Fibroblast of lung (primary cell): Measurements from ENCODE around the gene JAK1. TPM values are rescaled to one million over a fixed set of nuclear protein-coding genes. Genes with fewer than 3 reads are reported as not detected.

Experiments
- DNase-seq, 2 donors: peaks; one replicate each; pipeline versions ENCODE4 v3.0.0 to v3.0.0-alpha.2; 2010; ENCODE audit warnings: low read depth in 2 of 2
- H2AFZ ChIP-seq: 2 replicates; pipeline ENCODE4 v1.5.1; 2012; ENCODE audit warnings: low read length, control low read depth, inconsistent platforms
- H3K27ac ChIP-seq: 2 replicates; pipeline ENCODE4 v1.5.1; 2011; ENCODE audit warnings: low read length, control low read depth; ENCODE audit not compliant: insufficient read depth
- H3K27me3 ChIP-seq: 2 replicates; pipeline ENCODE4 v1.5.1; 2011; ENCODE audit warnings: mild to moderate bottlenecking, low read length; ENCODE audit not compliant: control insufficient read depth, insufficient read depth
- H3K36me3 ChIP-seq: 2 replicates; pipeline ENCODE4 v1.5.1; 2011; ENCODE audit warnings: low read length; ENCODE audit not compliant: control insufficient read depth, insufficient read depth
- H3K4me1 ChIP-seq: 2 replicates; pipeline ENCODE4 v1.5.1; 2011; ENCODE audit warnings: low read length; ENCODE audit not compliant: control insufficient read depth, insufficient read depth; ENCODE audit errors: extremely low read depth
- H3K4me2 ChIP-seq: 2 replicates; pipeline ENCODE4 v1.5.1; 2011; ENCODE audit warnings: low read length, control low read depth; ENCODE audit not compliant: insufficient read depth; ENCODE audit errors: extremely low read depth
- H3K4me3 ChIP-seq, 4 experiments: fragments of 200-600 bp in 1 of 4; sonication (generic) in 1 of 4; replicated peaks in 1 of 4; 2 replicates each; pipeline ENCODE4 v1.5.1; 2011 to 2016; ENCODE audit warnings: low read length in 4 of 4, low read depth in 3 of 4, mild to moderate bottlenecking in 3 of 4, control low read depth in 2 of 4, inconsistent platforms in 1 of 4, mixed read lengths in 1 of 4; ENCODE audit not compliant: insufficient read depth in 1 of 4; ENCODE audit errors: control extremely low read depth in 1 of 4
- H3K79me2 ChIP-seq: 2 replicates; pipeline ENCODE4 v1.5.1; 2012; ENCODE audit warnings: mild to moderate bottlenecking, low read length, inconsistent platforms; ENCODE audit not compliant: control insufficient read depth, insufficient read depth
- H3K9ac ChIP-seq: 2 replicates; pipeline ENCODE4 v1.5.1; 2011; ENCODE audit warnings: mild to moderate bottlenecking, low read length, control low read depth; ENCODE audit not compliant: insufficient read depth
- H3K9me3 ChIP-seq: 2 replicates; pipeline ENCODE4 v1.5.1; 2012; ENCODE audit warnings: low read depth, low read length; ENCODE audit not compliant: control insufficient read depth, insufficient read depth
- H4K20me1 ChIP-seq: 2 replicates; pipeline ENCODE4 v1.5.1; 2011; ENCODE audit warnings: low read length; ENCODE audit not compliant: control insufficient read depth, insufficient read depth; ENCODE audit errors: extremely low read depth
- CTCF ChIP-seq, 2 donors: IDR thresholded peaks in 1 of 2; conservative IDR thresholded peaks in 1 of 2; 1 replicate in 1 of 2; 2 replicates in 1 of 2; pipeline ENCODE4 v1.5.1; 2011 to 2012; ENCODE audit warnings: low read length in 2 of 2, control low read depth in 1 of 2, inconsistent platforms in 1 of 2, low read depth in 1 of 2, mild to moderate bottlenecking in 1 of 2
- EZH2 ChIP-seq: IDR thresholded peaks from 2 replicates; pipeline ENCODE4 v1.5.1; 2012; ENCODE audit warnings: low read length, control low read depth, mild to moderate bottlenecking; ENCODE audit errors: missing control alignments
- polyA plus RNA-seq, 2 donors: library from polyadenylated mRNA; depleted of rRNA in 1 of 2; stranded (reverse) in 1 of 2; unstranded in 1 of 2; fragments of >200 nt; gene quantifications; 2 replicates each; pipeline ENCODE4 v1.2.1, GENCODE V29; 2011 to 2012; ENCODE audit warnings: missing spikeins in 1 of 2
- total RNA-seq: library from RNA; depleted of rRNA; stranded (reverse); fragments of >200 nt; gene quantifications from 2 replicates; pipeline ENCODE4 v1.2.1, GENCODE V29; 2014

JAK1 gene
- total and polyA plus RNA-seq, 2 donors (not counting 1 experiment from before 2014, with no cell fraction given): 144 to 152 TPM

GRCh38 chr1:64944913-64945312 lies 21.4 kb downstream of the JAK1 start:
- Histone ChIP-seq H3K79me2 (peaks cover 54% of the 10 kb centered on the region), H3K4me3 (no peak overlapping the region), H3K9ac (no peak overlapping the region), H3K9me3 (no peaks in the 10 kb centered on the region), H3K36me3 (no peaks in the 10 kb centered on the region), H3K4me2 (no peak overlapping the region), H3K27ac (no peak overlapping the region), H3K27me3 (no peaks in the 10 kb centered on the region), H2AFZ (no peak overlapping the region), H4K20me1 (peaks cover 2% of the 10 kb centered on the region), H3K4me1 (no peaks in the 10 kb centered on the region)
- TF ChIP-seq EZH2: no peak
- TF ChIP-seq CTCF (conservative IDR thresholded peaks at IDR 0.05 in 1 of 2, IDR thresholded peaks at IDR 0.05 in 1 of 2; ENCODE audit: low read depth in 1 of 2, low read length in 2 of 2): no peak
- no peak for DNase-seq

GRCh38 chr1:64942675-64943074 lies 23.7 kb downstream of the JAK1 start:
- DNase-seq: no peak
- H3K27ac ChIP-seq: no peak overlapping the region
- no peak overlapping the region for H3K4me3 ChIP-seq
- no peaks in the 10 kb centered on the region for H3K27me3 ChIP-seq
- peaks cover 59% of the 10 kb centered on the region for H3K79me2 ChIP-seq
- no peak overlapping the region for H3K9ac ChIP-seq
- no peaks in the 10 kb centered on the region for H3K9me3 ChIP-seq
- H3K4me2 ChIP-seq: no peak overlapping the region
- H3K4me1 ChIP-seq: no peaks in the 10 kb centered on the region
- no peaks in the 10 kb centered on the region for H4K20me1 ChIP-seq
- no peaks in the 10 kb centered on the region for H3K36me3 ChIP-seq
- H2AFZ ChIP-seq: no peak overlapping the region
- TF ChIP-seq CTCF (conservative IDR thresholded peaks at IDR 0.05 in 1 of 2, IDR thresholded peaks at IDR 0.05 in 1 of 2; ENCODE audit: low read depth in 1 of 2, low read length in 2 of 2): no peak
- TF ChIP-seq EZH2: no peak

GRCh38 chr1:64942118-64942517 lies 24.2 kb downstream of the JAK1 start:
- no peaks in the 10 kb centered on the region for H3K9me3 ChIP-seq
- no peaks in the 10 kb centered on the region for H3K36me3 ChIP-seq
- H3K4me2 ChIP-seq: no peak overlapping the region
- H3K4me1 ChIP-seq: no peaks in the 10 kb centered on the region
- no peak overlapping the region for H3K9ac ChIP-seq
- H3K27me3 ChIP-seq: no peaks in the 10 kb centered on the region
- H3K4me3 ChIP-seq: no peak overlapping the region
- no peak for TF ChIP-seq EZH2
- TF ChIP-seq CTCF (conservative IDR thresholded peaks at IDR 0.05 in 1 of 2, IDR thresholded peaks at IDR 0.05 in 1 of 2; ENCODE audit: low read depth in 1 of 2, low read length in 2 of 2): no peak
- H3K27ac ChIP-seq: no peak overlapping the region
- H3K79me2 ChIP-seq: peaks cover 59% of the 10 kb centered on the region
- H2AFZ ChIP-seq: no peak overlapping the region
- DNase-seq: no peak
- no peaks in the 10 kb centered on the region for H4K20me1 ChIP-seq
